Measurements from ENCODE around the gene TSPAN9.

GRCh38 chr12:3195859-3196483 is 118.8 kb downstream of the TSPAN9 start:
- TF ChIP-seq, protein P1, sequence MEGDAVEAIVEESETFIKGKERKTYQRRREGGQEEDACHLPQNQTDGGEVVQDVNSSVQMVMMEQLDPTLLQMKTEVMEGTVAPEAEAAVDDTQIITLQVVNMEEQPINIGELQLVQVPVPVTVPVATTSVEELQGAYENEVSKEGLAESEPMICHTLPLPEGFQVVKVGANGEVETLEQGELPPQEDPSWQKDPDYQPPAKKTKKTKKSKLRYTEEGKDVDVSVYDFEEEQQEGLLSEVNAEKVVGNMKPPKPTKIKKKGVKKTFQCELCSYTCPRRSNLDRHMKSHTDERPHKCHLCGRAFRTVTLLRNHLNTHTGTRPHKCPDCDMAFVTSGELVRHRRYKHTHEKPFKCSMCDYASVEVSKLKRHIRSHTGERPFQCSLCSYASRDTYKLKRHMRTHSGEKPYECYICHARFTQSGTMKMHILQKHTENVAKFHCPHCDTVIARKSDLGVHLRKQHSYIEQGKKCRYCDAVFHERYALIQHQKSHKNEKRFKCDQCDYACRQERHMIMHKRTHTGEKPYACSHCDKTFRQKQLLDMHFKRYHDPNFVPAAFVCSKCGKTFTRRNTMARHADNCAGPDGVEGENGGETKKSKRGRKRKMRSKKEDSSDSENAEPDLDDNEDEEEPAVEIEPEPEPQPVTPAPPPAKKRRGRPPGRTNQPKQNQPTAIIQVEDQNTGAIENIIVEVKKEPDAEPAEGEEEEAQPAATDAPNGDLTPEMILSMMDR (IDR thresholded peaks at IDR 0.05), result no peak
- TF ChIP-seq POLR2A (IDR thresholded peaks at IDR 0.05) (no peak), POLR2AphosphoS5 (IDR thresholded peaks at IDR 0.05) (no peak)
